HG03432 (cell line): ENCODE measurements around the gene CEBPA.
A peak's percentile ranks its signal among the peaks of the same experiment; 100 is the strongest.

Source experiments
- ATAC-seq: cut with Tn5 transposase; IDR thresholded peaks from one replicate; pipeline ENCODE4 v1.9.1; 2021; ENCODE audit warnings: mild to moderate bottlenecking, moderate library complexity; ENCODE audit not compliant: unreplicated experiment

The CEBPA gene

DNA sequence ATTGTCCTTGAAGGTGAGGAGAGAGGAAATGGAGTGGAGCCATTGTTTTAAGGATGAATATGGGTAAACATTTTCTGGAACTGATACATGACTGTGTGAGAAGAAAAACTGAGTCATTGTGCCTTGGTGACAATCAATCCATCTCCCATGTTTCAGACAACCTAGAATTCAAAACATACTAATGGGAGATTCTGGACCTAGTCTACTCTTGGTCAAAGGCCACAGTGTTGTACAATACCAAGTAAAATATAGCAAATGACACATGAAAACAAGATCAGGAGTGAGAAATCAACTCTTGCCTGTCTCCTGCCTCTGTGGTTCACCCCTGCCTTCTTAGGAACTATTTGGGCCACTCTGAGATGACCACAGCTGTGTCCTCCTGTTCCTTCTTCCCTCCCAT is 13.1 kb downstream of the CEBPA start:
- no peak for ATAC-seq

DNA sequence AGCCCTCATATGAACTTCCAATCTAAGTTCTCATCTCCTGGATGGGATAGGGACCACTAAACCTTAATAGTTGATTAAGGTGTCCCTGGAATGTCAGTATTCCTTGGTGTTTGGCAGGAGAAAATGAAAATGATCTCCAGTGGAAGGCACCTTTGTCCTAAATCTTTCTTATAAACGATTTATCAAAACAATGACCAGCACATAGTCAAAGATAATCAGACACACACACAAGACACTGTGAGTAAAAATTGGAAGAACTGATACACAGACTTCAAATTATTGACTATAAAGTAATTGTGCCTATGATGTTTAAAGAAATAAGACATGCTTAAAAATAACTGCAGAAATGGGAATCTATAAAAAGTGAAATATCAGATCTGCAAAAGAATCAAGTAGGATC is 13.7 kb downstream of the CEBPA start:
- no peak for ATAC-seq

DNA sequence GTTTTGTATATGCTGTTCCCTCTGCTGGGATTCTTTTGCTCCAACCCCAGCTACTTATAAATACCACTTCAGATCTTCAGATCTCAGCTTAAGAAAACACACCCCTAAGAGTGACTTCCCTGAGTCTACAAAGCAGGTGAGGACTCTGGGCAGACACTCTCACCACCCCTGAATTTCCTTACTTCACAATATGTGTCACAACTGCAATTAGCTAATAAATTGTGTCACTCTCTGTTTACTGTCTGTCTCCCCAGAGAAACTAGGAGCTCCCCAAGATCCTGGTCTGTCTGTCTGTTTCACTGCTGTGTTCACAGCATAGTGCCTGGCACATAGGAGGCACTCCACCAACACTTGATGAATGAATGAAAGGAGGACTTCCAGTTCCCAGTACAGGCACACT is 14.4 kb downstream of the CEBPA start:
- no peak for ATAC-seq

DNA sequence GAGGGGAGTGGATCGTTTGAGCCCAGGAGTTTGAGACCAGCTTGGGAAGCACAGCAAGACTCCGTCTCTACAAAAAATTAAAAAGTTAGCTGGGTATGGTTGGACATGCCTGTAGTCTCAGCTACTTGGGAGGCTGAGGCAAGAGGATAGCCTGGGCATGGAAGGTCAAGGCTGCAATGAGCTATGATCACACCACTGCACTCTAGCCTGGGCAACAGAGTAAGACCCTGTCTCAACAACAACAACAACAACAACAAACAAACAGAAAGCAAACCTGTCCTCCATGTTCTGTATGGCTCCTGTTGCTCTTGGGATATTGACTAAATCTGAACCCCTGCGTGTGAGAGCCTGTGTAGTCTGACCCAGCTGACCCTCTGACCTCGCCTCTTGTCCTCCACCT is 14.9 kb downstream of the CEBPA start:
- ATAC-seq: no peak

DNA sequence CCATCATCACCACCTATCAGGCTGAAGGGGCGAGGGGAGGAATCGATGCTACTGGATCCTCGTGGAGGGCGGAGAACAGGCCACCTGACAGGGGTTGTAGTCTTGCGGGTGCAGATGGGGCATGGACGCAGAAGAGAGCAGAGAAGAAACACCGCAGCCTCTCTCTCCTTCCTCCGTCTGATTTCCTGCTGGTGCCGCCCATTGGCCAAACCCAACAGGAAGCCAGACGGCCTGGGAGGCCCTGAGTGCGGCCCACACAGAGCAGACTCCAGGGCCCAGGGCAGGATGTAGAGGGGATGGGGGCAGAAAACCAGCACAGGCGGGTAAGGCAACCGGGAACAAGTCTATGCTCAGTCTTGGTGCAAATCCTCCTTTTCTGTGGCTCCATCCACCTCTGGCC is 15.4 kb downstream of the CEBPA start:
- no peak for ATAC-seq

DNA sequence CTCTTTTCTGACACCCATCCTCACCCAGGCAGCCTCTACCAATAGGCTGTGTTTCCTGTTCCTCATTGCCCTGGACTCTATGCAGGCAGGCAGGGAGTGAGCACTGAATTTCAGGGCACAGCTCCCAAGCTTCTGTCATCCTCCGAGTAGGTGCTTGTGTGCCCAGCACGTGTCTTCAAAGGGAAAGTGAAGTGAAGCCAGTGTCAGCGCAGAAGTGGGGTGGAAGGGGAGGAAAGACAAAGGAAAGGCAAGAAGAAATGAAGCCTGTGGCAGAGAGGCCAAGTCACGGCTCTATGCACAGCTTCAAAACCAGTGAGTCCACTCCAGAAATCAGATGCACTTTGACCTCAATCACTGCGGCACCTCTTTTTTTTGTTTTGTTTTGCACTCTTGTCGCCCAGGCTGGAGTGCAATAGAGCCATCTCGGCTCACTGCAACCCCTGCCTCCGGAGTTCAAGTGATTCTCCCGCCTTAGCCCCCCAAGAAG is 16.9 kb downstream of the CEBPA start:
- no peak for ATAC-seq

DNA sequence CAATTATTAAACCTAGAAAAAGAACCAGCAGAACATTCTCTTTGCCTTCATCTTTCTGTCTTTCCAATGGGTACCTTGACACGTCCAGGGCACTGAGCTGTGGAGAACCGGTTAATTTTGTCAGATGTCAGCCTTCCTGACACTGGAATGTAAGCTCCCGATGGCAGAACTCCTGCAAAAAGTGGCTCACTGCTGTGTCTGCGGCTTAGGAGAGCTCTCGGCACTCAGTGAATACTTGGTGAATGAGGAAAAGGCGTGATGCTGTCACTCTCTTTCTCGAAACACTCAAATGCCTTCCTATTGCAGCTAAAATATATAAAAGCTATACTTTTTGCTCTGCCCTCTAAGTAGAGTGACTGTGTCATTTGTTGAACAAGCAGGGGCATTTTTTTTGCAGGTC is 17.6 kb downstream of the CEBPA start:
- no peak for ATAC-seq

DNA sequence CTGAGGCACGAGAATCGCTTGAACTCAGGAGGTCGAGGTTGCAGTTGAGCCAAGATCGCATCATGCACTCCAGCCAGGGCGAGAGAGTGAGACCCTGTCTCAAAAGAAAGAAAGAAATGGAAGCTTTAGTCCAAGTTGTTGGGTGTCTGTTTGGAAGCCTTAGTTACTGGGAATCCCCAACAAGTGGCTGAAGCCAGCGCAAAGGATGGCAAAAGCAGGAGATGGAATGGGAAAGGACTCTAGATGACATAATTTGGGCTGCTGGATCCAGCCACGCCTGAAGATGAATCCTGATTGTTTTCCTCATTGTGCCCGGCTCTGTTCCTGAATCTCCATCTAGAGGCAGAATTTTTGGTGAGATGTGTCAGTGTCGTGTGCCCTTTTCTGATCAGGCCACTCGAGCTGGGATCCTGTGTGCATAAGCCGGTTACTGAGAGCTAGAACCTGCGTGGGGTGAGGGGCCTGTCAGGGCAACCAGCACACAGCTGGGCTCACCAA is 18.1 kb downstream of the CEBPA start:
- ATAC-seq: no peak

DNA sequence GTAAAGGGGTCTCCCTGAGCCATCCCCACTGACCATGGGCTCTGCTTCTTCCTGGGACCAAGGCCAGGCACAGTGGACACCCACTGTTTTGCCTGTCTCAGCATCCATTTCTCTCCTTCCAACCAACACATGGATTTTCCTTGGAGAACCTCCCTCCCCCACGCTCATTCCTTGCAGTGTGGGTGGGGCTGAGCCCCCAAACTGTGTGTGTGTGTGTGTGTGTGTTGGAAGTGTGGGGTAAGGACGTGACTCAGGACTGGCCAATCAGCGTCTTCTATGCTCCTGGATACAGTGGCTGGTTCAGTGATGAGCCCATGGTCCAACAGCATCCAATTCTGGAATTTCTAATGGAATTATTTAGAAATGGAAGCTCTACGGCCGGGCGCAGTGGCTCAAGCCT is 18.7 kb downstream of the CEBPA start:
- no peak for ATAC-seq

DNA sequence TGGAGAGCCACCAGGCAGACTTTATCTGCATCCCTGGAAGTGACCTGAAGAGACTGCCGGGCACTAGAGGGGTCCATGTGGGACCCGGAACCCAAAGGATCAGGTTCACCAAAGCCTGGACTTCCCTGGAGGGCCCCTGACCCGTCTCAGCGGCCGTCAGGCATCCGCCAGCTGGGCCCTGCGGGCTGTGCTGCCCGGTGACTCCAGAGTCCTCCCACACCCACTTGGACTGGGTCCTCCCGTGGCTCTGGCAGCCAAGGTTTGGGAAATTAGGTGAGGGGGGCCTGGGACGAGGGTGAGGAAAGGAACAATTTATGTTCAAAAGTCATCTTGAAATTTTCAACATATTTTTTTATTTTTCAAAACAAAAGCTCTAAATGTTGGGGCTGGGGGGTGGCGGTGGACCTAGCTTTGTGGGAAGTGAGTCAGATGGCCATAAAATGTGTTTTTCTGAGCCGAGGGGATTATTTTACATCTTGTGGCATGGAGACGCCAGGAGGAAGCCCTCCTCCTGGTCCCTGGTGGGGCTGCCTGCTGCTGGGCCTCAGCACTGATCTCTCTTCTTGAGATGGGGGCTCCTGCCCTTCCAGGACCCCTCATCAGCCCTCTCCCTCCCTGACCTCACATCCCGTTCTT is 20.2 kb downstream of the CEBPA start:
- no peak for ATAC-seq

DNA sequence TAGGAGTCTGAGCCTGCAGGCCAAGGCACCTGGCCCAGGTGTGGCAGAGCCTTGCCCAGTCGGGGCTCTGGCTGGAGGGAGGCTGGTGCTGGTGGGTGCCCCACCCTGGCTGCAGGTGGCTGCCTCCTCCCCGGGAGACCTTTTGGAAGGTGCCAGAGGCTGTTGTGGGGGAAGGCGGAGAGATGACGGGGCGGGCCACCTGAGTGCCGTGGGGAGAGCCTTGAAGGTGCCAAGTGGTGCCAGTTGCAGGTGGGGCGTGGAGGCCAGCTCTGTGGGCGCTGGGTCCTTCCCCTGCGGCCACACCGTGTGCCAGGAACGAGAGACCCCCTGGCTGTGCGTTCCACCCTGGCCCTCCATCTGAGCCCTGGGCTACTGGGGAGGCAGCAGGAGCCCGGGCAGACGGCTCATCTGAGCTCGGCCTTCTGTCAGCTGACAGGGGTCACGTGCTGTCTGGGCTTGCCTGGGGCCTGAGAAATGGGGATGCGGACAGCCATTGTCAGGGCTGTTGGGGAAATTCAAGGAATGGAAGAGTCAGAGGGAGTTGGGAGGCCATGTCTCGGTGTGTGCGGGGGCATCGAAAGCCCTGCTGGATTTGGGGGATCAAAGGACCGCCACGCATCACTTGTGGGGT is 20.9 kb downstream of the CEBPA start:
- no peak for ATAC-seq

DNA sequence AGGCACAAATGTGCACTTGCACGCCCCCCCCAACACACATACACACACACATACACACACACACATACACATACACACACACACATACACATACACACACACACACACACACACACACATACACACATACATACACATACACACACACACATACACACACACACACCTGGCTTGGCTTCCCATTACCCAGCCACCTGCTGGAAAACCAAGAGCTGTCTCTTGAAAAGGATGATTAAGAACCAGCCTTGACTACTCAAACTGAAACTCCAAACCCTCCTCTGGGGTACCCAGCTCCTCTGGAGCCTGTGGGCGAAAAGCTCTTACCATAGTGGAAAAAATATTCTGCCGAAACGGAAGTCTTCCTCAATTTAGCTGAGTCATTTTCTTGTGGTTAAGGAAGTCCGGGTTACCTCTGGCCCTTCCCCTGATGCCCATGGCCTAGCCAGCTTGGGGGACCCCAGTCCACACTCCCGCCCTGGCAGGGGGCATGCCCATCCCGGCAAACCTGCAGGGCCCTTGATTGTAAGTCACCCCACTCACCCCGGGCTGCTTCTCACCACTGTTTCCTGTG is 21.9 kb downstream of the CEBPA start:
- peak; percentile 81 for ATAC-seq

DNA sequence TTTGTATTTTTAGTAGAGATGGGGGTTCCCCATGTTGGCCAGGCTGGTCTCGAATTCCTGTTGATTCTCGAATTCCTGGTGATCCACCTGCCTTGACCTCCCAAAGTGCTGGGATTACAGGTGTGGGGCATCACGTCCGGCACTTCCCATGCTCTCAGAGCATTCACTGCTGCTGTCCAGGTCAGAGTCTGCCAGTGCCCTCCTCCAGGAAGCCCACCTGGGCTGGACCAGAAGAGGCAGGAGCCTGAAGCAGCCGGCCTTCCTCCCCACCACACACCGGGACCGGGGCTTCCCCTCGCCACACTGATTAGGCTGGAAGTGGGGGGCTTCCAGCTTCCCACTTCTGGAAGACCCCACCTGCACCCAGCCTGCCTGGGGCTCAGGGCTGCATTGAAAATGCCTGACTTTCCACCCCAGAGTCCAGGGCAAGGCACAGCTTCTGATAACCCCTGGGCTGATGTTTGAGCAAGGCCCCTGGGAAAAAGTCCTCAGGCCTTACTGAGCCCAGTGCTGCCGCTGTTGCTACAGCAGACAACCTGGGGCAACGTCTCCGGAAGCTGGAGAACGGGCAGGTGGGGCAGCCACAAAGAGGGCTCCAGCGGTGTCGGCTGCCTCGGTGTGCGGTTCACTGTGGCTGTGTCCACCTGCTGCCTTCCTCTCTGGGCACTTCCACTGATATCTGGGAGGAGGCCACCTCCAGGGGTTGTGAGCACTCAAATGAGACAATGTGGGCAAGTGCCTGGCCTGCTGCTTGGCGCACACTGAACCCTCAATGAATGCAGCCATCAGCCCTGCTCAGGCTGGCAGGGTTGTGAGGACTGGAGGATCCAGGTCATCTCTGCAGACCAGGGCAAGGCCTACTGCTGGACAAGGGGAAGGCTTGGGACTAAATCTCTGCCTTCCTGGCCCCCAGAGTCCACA is 22.6 kb downstream of the CEBPA start:
- ATAC-seq: no peak

DNA sequence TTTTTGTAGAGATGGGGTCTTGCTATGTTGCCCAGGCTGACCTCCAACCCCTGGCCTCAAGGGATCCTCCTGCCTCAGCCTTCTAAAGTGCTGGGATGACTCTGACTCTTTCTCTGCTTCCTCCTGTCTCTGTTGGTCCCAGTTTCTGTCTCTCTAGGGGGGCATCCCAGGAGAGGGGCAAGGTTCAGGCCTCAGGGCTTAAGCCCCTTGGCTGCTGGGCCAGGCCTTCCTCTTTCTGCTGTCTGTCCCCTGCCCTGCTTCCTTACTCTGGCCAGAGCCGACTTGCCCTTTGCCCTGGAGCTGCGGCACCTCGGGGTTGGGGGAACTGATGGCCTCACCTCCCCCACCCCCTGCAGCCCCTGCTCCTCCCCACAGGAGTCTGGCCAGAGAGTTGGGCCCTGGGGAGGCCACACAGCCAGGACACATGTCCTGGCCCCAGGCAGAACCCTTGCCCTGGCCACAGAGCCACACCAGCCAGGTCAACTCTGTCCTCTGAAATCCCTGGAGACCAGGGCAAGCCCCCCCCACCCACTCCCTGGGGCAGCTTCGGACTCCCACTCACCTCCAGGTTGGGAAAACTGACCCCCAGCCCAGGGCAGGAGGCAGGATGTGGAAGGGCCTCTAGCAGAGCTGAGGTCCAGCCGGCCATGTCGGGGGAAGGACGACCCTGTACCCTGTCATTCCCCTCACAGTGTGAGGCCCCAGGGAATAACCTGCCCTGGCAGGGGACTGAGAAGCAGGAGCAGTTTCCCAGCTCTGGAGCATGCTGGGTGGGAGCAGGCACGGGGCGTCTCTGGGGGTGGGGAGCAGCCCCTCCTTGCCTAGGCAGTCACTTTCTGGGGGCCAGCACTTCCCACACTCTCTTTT is 23.7 kb downstream of the CEBPA start:
- ATAC-seq: no peak

DNA sequence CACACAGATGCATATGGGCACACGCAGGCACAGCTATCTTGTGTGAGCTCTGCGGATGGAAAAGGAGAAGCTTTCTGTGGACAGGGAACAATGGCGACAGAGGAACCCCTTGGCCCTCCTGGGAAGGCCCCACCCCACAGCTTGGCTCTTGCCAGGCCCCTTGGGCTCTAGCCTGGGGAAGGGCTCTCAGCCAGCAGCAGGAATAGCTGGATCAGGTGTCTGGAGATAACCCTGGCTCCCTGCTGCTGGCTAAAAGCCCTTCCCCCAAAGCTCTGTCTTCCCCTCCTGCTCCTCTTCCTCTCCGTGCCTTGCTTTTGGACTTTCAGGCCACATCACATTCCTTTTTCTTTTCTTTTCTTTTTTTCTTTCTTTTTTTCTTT is 24.3 kb downstream of the CEBPA start:
- no peak for ATAC-seq

DNA sequence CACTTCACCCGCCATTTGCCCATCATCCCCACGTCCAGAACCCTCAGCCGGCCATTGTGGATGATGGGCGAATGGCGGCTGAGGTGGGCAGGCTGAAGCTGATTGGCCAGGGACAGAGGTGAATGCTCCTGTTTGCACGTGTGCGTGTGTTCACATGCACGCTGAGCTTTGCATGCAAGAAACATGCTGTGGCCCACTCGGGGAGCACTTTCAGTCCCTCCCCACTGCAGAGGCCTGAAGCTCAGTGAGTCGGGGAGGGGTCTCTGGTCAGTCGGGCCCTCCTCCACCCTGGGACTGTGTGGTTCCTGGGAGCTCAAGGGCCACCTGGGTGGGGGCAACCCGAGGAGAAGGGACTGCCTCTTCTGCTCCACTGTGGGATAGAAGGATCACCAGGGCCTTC is 24.9 kb downstream of the CEBPA start:
- ATAC-seq: no peak

DNA sequence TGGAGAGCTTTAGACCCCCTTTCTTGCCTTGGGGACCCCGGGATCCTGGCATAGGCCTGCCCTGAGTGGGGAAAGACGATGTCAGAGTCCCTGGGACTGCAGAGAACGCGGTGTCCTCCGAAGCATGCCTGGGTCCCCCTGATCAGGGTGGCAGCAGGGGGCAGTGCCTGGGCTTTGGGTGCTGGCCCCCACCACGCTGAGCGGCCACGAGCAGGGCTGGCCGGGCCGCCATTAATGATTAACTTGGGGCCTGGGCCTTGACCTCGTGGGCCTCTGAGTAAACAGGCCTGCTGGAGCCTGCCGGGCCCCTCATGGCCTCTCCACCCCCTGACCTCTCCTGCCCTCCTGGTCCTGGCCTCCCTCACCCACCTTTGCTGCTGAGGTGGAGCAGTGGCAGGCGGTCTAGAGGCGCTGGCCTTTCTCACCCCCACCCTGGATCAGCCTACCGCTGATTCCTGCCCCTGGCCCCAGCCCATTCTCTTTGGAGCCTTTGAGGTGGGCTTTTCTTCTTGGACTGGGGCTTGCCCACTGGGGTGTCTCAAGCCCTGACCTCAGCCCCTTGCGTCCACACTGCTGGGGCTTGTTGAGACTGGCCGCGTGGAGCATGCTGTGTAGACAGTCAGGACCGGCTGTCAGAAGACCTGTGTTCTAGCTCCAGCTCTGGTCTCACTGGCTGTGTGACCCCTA is 26.3 kb downstream of the CEBPA start:
- no peak for ATAC-seq

DNA sequence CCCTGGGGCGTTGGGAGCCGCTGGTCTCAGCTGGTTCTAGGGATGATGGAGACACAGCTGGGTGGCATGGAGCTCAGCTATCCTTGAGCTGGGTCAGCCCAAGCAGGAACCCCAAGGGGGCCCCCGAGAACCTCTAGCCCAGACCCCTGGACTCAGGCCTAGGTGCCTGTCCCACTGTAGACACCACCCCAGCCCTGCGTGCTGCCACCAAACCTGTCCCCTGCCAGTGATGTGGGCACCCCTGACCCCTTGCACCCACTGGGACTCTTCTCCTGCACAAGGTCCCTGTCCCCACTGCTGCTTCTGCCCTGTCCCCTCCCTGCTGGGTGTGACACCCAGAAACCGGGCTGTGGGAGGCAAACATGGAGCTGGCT is 26.8 kb downstream of the CEBPA start:
- ATAC-seq: no peak

DNA sequence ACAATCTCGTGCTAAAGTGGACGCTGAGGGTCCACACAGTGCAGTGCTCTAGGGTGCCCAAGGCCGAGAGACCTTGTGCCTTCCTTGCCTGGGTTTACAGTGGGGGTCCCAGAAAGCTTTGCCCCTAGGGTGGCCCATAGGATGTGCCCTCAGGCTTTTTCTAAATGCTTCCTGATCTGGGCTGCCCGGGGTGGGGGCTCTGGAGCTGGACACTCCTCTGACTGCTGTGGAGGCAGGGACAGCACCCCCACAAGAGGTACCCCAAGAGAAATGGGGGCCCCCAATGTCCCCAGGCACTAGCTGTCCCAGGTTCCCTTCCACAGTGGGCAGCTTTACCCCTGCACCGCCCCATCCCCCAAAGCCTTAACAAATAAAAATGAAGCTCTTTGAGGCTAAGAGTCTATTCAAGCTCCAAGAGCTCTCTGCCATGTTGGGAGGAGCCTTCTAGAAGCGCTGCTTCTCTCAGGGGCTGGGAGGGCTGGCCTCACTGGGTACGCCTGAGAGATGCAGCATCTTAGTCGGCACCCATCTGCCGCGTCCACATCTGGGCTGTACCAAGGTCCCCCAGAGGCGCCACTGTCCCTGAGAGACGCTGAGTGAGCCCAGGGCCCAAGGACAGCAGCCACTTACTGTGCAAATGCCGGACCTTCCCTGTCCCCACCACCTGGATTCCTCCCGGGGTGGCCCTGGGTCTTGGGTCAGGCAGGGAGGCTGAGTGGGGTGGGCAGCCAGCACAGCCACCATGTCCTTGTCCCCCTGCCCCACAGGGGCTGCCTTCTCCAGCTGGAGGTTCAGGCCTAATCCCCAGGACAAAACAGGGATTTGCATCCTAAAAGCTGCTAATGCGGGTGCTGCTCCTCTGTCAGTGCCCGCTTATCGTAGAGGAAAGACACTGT is 27.4 kb downstream of the CEBPA start:
- no peak for ATAC-seq
